EL (cell line): ENCODE measurements around the gene ARID2.

Experiments
- DNase-seq: peaks from one replicate; pipeline ENCODE4 v3.0.0-alpha.2; 2016

ARID2 gene

GRCh38 chr12:45729233-45730083 lies at the start of gene ARID2:
Gene ARID2 (plus strand): TSS chr12:45729706. CDS start chr12:45729837, 131 bp downstream.
- peak; percentile 76 for DNase-seq

GRCh38 chr12:45680362-45680761 lies 49.1 kb upstream of the ARID2 start:
- DNase-seq, result no peak

GRCh38 chr12:45681465-45681864 lies 48.0 kb upstream of the ARID2 start:
- DNase-seq, result no peak

GRCh38 chr12:45685680-45686079 lies 43.8 kb upstream of the ARID2 start:
- DNase-seq, result no peak

- DNase-seq, result no peak
Measured at GRCh38 chr12:45687081-45688015, 42.2 kb upstream of the ARID2 start.

- DNase-seq, result peak; percentile 9
Measured at GRCh38 chr12:45688183-45688582, 41.3 kb upstream of the ARID2 start.

- DNase-seq, result peak; percentile 17
Measured at GRCh38 chr12:45695035-45695434, 34.5 kb upstream of the ARID2 start.

GRCh38 chr12:45695606-45696005 lies 33.9 kb upstream of the ARID2 start:
- DNase-seq, result no peak

- DNase-seq, result no peak
Measured at GRCh38 chr12:45696049-45696448, 33.5 kb upstream of the ARID2 start.

- DNase-seq, result no peak
Measured at GRCh38 chr12:45697371-45697770, 32.1 kb upstream of the ARID2 start.

GRCh38 chr12:45701296-45701695 lies 28.2 kb upstream of the ARID2 start:
- no peak for DNase-seq

- DNase-seq, result no peak
Measured at GRCh38 chr12:45703942-45704341, 25.6 kb upstream of the ARID2 start.

GRCh38 chr12:45704968-45705367 lies 24.5 kb upstream of the ARID2 start:
- DNase-seq, result no peak

GRCh38 chr12:45705404-45705803 lies 24.1 kb upstream of the ARID2 start:
- no peak for DNase-seq

- no peak for DNase-seq
Measured at GRCh38 chr12:45707241-45707857, 22.2 kb upstream of the ARID2 start.

GRCh38 chr12:45708363-45708762 lies 21.1 kb upstream of the ARID2 start:
- no peak for DNase-seq

GRCh38 chr12:45708901-45709300 lies 20.6 kb upstream of the ARID2 start:
- no peak for DNase-seq

GRCh38 chr12:45712319-45712718 lies 17.2 kb upstream of the ARID2 start:
- no peak for DNase-seq

GRCh38 chr12:45713078-45713477 lies 16.4 kb upstream of the ARID2 start:
- peak; percentile 17 for DNase-seq

- no peak for DNase-seq
Measured at GRCh38 chr12:45718306-45718705, 11.2 kb upstream of the ARID2 start.

GRCh38 chr12:45720069-45720468 lies 9.4 kb upstream of the ARID2 start:
- no peak for DNase-seq

- DNase-seq, result no peak
Measured at GRCh38 chr12:45721369-45721768, 8.1 kb upstream of the ARID2 start.

- DNase-seq, result no peak
Measured at GRCh38 chr12:45721954-45722353, 7.6 kb upstream of the ARID2 start.
